Panc1 (cell line): ENCODE measurements around the gene STKLD1.

Source experiments
- CTCF ChIP-seq: fragments of 450-650 bp; IDR thresholded peaks from 2 replicates; pipeline ENCODE4 v1.5.1; 2017; ENCODE audit warnings: mild to moderate bottlenecking
- POLR2AphosphoS5 ChIP-seq: IDR thresholded peaks from 2 replicates; pipeline ENCODE4 v1.6.1; 2012; ENCODE audit warnings: mild to moderate bottlenecking, low read depth, low read length, moderate library complexity
- TCF7L2 ChIP-seq: IDR thresholded peaks from 2 replicates; pipeline ENCODE4 v1.6.1; 2011; ENCODE audit warnings: mild to moderate bottlenecking, low read depth, low read length, inconsistent platforms

GRCh38 chr9:133406480-133407307 is 30.5 kb downstream of the STKLD1 start:
- TF ChIP-seq POLR2AphosphoS5 = no peak
- TF ChIP-seq CTCF = peak; percentile 93
- TF ChIP-seq TCF7L2 = no peak
